ENCODE data around the gene ATP2B2.

- TF ChIP-seq POLR2A (IDR thresholded peaks at IDR 0.05; ENCODE audit: low read length) (no peak), GATA1 (IDR thresholded peaks at IDR 0.05; ENCODE audit: low read depth, low read length) (no peak)
Measured at GRCh38 chr3:10340046-10340445, 165.3 kb downstream of the ATP2B2 start.

All from erythroblast (primary cell).